KMS-11 (cell line): ENCODE results near the gene NBPF6.
"Not testable (repeated sequence)": the region's sequence is repeated elsewhere in the genome, so short reads cannot be mapped to it uniquely, and the experiment has no call there.

Source experiments
- H2AFZ ChIP-seq: fragments of 200-600 bp; sonication (generic); 2 replicates; pipeline ENCODE4 v1.6.1; 2016; ENCODE audit warnings: antibody characterized with exemption, mixed run types, low read depth
- H3K27ac ChIP-seq: fragments of 200-600 bp; sonication (generic); 2 replicates; pipeline ENCODE4 v1.6.1; 2016; ENCODE audit warnings: mild to moderate bottlenecking, mixed run types
- H3K27me3 ChIP-seq: fragments of 200-600 bp; sonication (generic); 2 replicates; pipeline ENCODE4 v1.6.1; 2017; ENCODE audit warnings: mild to moderate bottlenecking, low read depth, mixed run types, moderate library complexity; ENCODE audit not compliant: insufficient read depth
- H3K36me3 ChIP-seq: fragments of 200-600 bp; sonication (generic); 2 replicates; pipeline ENCODE4 v1.6.1; 2017; ENCODE audit warnings: mild to moderate bottlenecking, mixed run types; ENCODE audit not compliant: insufficient read depth
- H3K4me1 ChIP-seq: fragments of 200-600 bp; sonication (generic); 2 replicates; pipeline ENCODE4 v1.6.1; 2016; ENCODE audit warnings: mild to moderate bottlenecking, low read depth, mixed run types; ENCODE audit not compliant: poor library complexity, severe bottlenecking
- H3K4me2 ChIP-seq: fragments of 200-600 bp; sonication (generic); 2 replicates; pipeline ENCODE4 v1.7.0; 2016; ENCODE audit warnings: mild to moderate bottlenecking, mixed run types
- H3K4me3 ChIP-seq: fragments of 200-600 bp; sonication (generic); IDR thresholded peaks from 2 replicates; pipeline ENCODE4 v1.6.1; 2017; ENCODE audit warnings: low read depth, low read length, mixed read lengths; ENCODE audit not compliant: insufficient read depth
- H3K79me2 ChIP-seq: fragments of 200-600 bp; sonication (generic); 2 replicates; pipeline ENCODE4 v1.6.1; 2016; ENCODE audit warnings: low read depth, mixed run types; ENCODE audit not compliant: insufficient read depth
- H3K9ac ChIP-seq: fragments of 200-600 bp; sonication (generic); 2 replicates; pipeline ENCODE4 v1.6.1; 2016; ENCODE audit warnings: mild to moderate bottlenecking, mixed run types
- H4K20me1 ChIP-seq: fragments of 200-600 bp; sonication (generic); 2 replicates; pipeline ENCODE4 v1.6.1; 2016; ENCODE audit warnings: mild to moderate bottlenecking, mixed run types; ENCODE audit not compliant: insufficient read depth
- TF ChIP-seq, protein P1 (sequence below): fragments of 200-600 bp; sonication (generic); conservative IDR thresholded peaks from 2 replicates; pipeline ENCODE4 v1.6.1; 2017; ENCODE audit warnings: low read depth, mild to moderate bottlenecking, antibody characterized with exemption, low read length, moderate library complexity, mixed read lengths

The NBPF6 gene

DNA sequence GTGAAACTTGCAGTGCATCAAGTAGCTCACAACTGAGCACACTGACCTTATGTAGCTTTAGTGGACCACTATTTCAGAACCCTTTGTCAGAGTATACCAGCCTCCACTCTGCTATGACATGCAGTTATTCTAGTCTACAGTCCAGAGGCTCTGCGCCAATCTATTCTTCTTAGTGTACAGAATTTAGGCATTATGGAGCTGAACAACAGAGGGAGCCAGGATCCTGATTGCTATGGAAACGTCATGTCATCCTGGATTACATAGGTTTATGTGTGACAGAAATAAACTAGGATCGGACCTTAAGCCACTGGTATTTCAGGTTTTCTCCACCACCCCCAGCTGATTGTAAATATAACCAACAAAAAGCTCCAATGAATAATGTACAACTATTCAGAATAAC lies 61.6 kb downstream of the NBPF6 start:
- Histone ChIP-seq H3K27me3 (no peaks in the 10 kb centered on the region), H3K9ac (no peak overlapping the region), H3K27ac (no peak overlapping the region), H2AFZ (no peak overlapping the region), H3K79me2 (no peaks in the 10 kb centered on the region), H3K36me3 (no peaks in the 10 kb centered on the region), H3K4me3 (no peak overlapping the region), H3K4me1 (no peaks in the 10 kb centered on the region), H4K20me1 (no peaks in the 10 kb centered on the region), H3K4me2 (no peak overlapping the region)
- TF ChIP-seq, protein P1, sequence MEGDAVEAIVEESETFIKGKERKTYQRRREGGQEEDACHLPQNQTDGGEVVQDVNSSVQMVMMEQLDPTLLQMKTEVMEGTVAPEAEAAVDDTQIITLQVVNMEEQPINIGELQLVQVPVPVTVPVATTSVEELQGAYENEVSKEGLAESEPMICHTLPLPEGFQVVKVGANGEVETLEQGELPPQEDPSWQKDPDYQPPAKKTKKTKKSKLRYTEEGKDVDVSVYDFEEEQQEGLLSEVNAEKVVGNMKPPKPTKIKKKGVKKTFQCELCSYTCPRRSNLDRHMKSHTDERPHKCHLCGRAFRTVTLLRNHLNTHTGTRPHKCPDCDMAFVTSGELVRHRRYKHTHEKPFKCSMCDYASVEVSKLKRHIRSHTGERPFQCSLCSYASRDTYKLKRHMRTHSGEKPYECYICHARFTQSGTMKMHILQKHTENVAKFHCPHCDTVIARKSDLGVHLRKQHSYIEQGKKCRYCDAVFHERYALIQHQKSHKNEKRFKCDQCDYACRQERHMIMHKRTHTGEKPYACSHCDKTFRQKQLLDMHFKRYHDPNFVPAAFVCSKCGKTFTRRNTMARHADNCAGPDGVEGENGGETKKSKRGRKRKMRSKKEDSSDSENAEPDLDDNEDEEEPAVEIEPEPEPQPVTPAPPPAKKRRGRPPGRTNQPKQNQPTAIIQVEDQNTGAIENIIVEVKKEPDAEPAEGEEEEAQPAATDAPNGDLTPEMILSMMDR: no peak

DNA sequence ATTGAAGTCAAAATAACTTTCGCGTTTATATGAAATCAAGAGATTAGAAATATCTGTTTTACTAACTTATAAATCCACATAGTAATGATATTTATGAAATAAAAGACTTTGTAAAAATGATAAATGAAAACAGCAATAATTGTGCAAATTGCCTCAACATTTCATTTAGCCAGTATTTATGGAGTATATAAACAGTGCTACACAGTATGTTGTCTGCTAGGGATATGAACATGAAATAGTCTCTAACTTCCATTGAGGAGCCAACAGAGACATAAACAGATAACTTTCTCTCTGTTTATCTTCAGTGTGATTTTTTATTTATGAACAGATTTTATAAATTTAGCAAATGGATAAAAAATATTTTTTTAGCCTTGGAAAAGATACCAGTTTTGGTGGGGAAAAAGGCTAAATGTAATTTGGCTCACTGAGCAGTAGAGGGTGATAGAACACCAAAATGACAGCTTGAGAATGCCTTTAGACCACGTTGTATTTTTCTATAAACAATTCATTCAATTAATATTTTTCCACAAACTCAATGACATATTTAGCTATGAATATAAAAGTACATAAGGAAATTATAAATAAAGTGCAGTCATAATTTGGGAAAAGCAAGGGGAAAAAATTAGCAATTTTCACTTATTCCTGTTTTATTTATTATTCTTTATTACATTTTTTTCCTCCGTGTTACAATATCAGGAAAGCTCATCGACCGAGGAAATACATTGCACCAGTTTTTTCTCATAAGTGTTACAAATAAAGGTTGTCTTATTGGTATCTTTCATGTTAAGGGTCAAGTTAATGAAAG lies 62.3 kb downstream of the NBPF6 start:
- Histone ChIP-seq H3K9ac (no peak overlapping the region), H3K36me3 (no peaks in the 10 kb centered on the region), H3K4me3 (no peak overlapping the region), H3K27me3 (no peaks in the 10 kb centered on the region), H3K27ac (no peak overlapping the region), H2AFZ (no peak overlapping the region), H4K20me1 (no peaks in the 10 kb centered on the region), H3K4me2 (no peak overlapping the region), H3K79me2 (no peaks in the 10 kb centered on the region), H3K4me1 (no peaks in the 10 kb centered on the region)
- TF ChIP-seq, protein P1: peak; percentile 72

DNA sequence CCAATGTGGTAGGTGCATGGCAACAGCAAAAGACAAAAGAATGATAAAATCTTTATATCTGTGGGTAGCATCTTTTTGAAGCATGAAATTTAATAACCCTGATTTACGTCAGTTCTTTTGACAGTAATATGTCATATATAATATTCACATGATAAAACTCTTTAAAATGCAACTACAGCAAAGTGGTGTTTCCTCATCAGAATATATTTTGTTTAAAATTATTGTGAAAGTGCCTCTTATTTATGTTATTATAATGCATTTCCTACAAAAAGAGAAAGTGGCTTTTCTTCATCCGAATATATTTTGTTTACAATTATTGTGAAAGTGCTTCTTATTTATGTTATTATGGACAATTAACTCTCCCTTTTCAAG lies 62.9 kb downstream of the NBPF6 start:
- Histone ChIP-seq H3K9ac (no peak overlapping the region), H3K4me1 (no peaks in the 10 kb centered on the region), H3K36me3 (no peaks in the 10 kb centered on the region), H3K4me3 (no peak overlapping the region), H2AFZ (no peak overlapping the region), H4K20me1 (no peaks in the 10 kb centered on the region), H3K79me2 (no peaks in the 10 kb centered on the region), H3K4me2 (no peak overlapping the region), H3K27me3 (no peaks in the 10 kb centered on the region), H3K27ac (no peak overlapping the region)
- TF ChIP-seq, protein P1: no peak

DNA sequence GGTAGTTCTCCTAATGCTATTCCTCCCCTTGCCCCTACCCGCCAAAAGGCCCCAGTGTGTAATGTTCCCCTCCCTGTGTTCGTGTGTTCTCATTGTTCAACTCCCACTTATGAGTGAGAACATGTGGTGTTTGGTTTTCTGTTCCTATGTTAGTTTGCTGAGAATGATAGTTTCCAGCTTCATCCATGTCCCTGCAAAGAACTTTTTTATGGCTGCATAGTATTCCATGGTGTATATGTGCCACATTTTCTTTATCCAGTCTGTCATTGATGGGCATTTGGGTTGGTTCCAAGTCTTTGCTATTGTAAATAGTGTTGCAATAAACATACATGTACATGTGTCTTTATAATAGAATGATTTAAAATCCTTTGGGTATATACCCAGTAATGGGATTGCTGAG lies 63.8 kb downstream of the NBPF6 start:
- H3K27me3 ChIP-seq, H3K79me2 ChIP-seq, H2AFZ ChIP-seq, H3K9ac ChIP-seq, H4K20me1 ChIP-seq, H3K4me2 ChIP-seq, H3K4me3 ChIP-seq, H3K27ac ChIP-seq, H3K4me1 ChIP-seq, H3K36me3 ChIP-seq: not testable (repeated sequence)

DNA sequence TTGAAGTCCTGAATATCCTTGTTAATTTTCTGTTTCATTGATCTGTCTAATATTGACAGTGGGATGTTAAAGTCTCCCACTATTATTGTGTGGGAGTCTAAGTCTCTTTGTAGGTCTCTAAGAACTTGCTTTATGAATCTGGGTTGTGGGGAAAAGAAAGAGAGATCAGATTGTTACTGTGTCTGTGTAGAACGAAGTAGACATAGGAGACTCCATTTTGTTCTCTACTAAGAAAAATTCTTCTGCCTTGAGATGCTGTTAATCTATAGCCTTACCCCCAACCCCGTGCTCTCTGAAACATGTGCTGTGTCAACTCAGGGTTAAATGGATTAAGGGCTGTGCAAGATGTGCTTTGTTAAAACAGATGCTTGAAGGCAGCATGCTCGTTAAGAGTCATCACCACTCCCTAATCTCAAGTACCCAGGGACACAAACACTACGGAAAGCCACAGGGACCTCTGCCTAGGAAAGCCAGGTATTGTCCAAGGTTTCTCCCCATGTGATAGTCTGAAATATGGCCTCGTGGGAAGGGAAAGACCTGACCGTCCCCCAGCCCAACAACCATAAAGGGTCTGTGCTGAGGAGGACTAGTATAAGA lies 67.3 kb downstream of the NBPF6 start:
- H3K4me3 ChIP-seq, H3K27ac ChIP-seq, H3K4me2 ChIP-seq, H3K9ac ChIP-seq, H3K27me3 ChIP-seq, H3K79me2 ChIP-seq, H4K20me1 ChIP-seq, H3K36me3 ChIP-seq, H3K4me1 ChIP-seq, H2AFZ ChIP-seq: not testable (repeated sequence)
